ENCODE data around the gene MR1. TPM values are rescaled to one million over a fixed set of nuclear protein-coding genes. Genes with fewer than 3 reads are reported as not detected.

The MR1 gene
- total RNA-seq, 1 donor from 2014 or later, result 19.2 TPM

DNA sequence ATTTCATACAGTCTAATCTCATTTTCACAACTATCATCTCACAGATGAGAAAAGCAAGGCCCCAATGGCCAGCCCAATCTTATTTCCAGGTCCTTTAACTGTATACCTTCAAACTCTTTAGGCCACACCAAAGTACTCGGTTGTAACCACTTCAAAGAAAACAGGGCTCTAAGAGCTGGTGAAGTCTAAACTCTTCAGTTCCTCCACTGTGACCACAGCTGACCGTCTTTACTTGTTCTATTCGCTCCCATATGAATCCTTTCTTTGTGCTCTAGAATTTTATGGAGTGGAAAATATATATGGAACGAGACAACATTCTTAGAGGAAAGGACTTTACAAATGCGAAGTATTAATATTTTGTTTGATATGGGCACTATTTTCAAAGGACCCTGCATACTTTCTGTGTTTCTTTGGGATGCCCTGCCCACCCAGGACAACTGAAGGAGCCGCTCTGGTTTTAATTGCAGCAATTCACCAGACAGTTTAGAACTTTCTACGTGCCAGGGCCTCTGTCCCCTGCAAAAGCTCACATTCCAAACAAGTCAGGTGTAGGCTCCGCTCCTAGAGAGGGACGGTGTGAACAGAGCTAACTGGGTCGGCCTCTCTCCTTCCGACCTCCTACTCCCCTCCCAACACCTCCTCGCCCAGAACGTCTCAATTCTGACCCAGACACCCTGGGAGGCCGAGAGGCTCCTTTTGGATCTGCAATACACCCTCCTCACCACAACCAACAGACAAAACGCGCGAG lies 70.4 kb downstream of the MR1 start:
- intact Hi-C loops (cut with DNase I), result loop anchor here (2.0 kb wide), 1 partner anchor 37 kb away; no protein-coding TSS in a partner anchor
- Histone ChIP-seq H3K4me1 (peaks cover 3 to 21% of the 10 kb centered on the region in 2 donors), H3K27ac (peak overlapping the region; percentile 91 to 92), H3K27me3 (no peaks in the 10 kb centered on the region), H3K36me3 (no peaks in the 10 kb centered on the region), H3K4me3 (peak overlapping the region; percentile 90 to 98), H3K9me3 (no peaks in the 10 kb centered on the region)
- TF ChIP-seq, protein P1, sequence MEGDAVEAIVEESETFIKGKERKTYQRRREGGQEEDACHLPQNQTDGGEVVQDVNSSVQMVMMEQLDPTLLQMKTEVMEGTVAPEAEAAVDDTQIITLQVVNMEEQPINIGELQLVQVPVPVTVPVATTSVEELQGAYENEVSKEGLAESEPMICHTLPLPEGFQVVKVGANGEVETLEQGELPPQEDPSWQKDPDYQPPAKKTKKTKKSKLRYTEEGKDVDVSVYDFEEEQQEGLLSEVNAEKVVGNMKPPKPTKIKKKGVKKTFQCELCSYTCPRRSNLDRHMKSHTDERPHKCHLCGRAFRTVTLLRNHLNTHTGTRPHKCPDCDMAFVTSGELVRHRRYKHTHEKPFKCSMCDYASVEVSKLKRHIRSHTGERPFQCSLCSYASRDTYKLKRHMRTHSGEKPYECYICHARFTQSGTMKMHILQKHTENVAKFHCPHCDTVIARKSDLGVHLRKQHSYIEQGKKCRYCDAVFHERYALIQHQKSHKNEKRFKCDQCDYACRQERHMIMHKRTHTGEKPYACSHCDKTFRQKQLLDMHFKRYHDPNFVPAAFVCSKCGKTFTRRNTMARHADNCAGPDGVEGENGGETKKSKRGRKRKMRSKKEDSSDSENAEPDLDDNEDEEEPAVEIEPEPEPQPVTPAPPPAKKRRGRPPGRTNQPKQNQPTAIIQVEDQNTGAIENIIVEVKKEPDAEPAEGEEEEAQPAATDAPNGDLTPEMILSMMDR (IDR thresholded peaks at IDR 0.05), result peak in 1 of 3 experiments; percentile 25
- DNase-seq (ENCODE audit: low spot score in 2 of 2), result no peak

DNA sequence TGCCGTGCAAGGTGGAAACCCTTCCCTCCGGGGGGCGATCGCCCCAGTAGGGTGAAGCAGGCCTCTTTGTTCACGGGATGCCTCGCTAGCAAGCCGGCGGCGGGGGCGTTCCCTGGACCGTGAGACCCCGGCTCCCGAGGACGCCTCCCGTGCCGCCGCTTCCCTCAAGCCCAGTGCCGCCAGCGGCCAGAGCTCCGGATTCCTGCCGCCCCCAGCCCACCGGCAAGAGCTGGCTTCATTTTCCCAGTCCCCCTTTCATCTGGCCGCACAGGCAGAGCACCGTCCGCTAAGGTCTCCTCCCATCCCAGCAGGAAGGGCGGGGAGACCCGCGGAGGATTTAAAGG lies 71.0 kb downstream of the MR1 start:
- peak overlapping the region; percentile 90 to 98 for H3K4me3 ChIP-seq
- H3K27me3 ChIP-seq, result no peaks in the 10 kb centered on the region
- TF ChIP-seq, protein P1 (IDR thresholded peaks at IDR 0.05), result peak in 1 of 3 experiments; percentile 34
- H3K36me3 ChIP-seq, result no peaks in the 10 kb centered on the region
- H3K27ac ChIP-seq, result peak overlapping the region; percentile 91 to 92
- intact Hi-C loops (cut with DNase I), result loop anchor here (1.0 to 2.0 kb wide), 2 partner anchors 16 to 36 kb away; partner anchors contain the start of gene IER5
- no peak for DNase-seq (ENCODE audit: low spot score in 2 of 2)
- peaks cover 3 to 19% of the 10 kb centered on the region in 2 donors for H3K4me1 ChIP-seq
- no peaks in the 10 kb centered on the region for H3K9me3 ChIP-seq

DNA sequence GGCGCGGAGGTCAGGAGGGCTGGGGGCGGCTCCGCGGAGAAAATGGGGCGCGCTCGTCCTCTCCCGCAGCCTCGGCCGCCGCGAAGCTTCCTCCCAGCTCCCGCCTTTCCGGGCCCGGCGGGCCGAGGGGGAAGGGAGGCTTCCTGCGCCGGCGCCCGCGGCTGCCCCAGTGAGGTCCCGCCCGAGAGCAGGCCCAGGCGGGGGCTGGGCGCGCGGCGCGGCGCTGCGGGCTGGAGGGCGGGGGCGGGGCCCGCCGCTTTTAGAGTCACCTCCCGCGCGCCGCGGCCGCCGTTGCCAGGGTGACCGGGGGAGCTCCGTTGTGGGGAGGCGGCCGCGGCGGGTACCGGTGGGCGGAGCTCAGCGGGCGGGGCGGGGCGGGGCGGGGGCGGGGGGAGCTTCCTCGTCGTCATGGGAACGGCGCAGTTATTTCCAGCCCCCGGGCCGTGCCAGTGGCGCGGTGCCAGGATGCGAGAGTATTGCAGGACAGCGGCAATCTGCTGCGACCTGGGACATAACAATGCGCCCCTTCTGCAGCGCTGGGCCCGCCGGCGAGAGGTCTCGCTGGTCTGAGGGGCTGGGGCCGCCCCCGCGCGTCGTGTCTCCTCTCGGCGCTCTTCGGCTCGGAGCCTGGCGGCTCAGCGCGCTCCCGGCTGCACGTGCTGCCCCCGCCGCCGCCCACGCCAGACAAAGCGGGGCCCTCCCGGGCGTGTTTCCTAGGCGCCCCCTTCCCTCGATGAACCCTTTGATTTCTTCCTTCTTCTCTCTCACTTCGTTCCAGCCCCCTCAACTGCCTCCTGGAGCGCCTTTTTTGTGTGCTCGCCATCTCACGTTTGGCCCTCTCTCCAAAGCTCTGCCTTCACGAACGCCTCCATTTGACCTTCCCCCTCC lies 71.6 kb downstream of the MR1 start:
- TF ChIP-seq, protein P1 (IDR thresholded peaks at IDR 0.05), result no peak
- peaks cover 3 to 19% of the 10 kb centered on the region in 2 donors for H3K4me1 ChIP-seq
- H3K4me3 ChIP-seq, result peak overlapping the region; percentile 90 to 98
- H3K27ac ChIP-seq, result peak overlapping the region; percentile 91 to 92
- H3K27me3 ChIP-seq, result no peaks in the 10 kb centered on the region
- no peaks in the 10 kb centered on the region for H3K36me3 ChIP-seq
- peak; percentile 85 to 98 for DNase-seq (ENCODE audit: low spot score in 2 of 2)
- intact Hi-C loops (cut with DNase I), result loop anchor here (1.0 to 2.0 kb wide), 2 partner anchors 17 to 35 kb away; partner anchors contain the start of gene IER5
- H3K9me3 ChIP-seq, result no peaks in the 10 kb centered on the region

DNA sequence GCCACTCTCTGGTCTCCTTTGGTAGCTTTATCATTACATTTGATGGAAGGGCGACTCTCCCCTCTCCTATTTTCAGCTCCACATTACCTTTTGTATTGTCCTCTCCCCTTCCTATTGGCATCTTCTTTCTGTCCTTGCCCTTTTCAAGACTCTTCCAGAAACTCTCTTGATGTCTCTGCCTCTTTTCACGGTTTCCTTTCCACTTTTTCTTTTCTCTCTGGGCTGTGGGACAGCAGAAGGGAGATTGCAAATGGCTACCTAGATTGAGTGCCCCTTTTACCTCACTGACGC lies 72.2 kb downstream of the MR1 start:
- no peaks in the 10 kb centered on the region for H3K9me3 ChIP-seq
- H3K4me3 ChIP-seq, result peak overlapping the region; percentile 90 to 98
- H3K4me1 ChIP-seq, result peaks cover 3 to 19% of the 10 kb centered on the region in 2 donors
- no peak for DNase-seq (ENCODE audit: low spot score in 2 of 2)
- no peaks in the 10 kb centered on the region for H3K27me3 ChIP-seq
- intact Hi-C loops (cut with DNase I), result no loop called here
- TF ChIP-seq, protein P1 (IDR thresholded peaks at IDR 0.05), result no peak
- no peaks in the 10 kb centered on the region for H3K36me3 ChIP-seq
- peak overlapping the region; percentile 41 to 68 for H3K27ac ChIP-seq

DNA sequence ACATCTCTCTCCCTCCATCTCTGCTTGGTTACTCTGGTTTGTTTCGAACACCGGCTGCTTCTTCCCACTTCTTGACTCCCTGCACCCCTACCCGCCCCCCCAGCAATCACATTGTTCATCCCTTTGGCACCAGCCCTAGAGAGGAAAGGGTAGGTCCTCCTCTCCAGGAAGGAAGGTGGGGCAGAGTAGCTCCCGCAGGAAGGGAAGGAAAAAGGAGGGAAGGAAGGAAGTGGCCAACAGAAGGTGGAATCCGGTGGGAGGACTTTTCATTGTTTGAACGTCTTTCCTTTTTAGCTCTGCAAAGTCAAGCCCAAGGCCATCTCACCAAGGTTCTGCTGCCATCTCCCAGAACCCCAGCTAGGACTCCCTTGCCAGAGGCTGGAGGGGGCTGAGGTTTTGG lies 72.7 kb downstream of the MR1 start:
- H3K4me1 ChIP-seq, result peaks cover 3 to 19% of the 10 kb centered on the region in 2 donors
- peak overlapping the region in 1 of 2 donors; percentile 68 for H3K27ac ChIP-seq
- H3K27me3 ChIP-seq, result no peaks in the 10 kb centered on the region
- TF ChIP-seq, protein P1 (IDR thresholded peaks at IDR 0.05), result no peak
- no peaks in the 10 kb centered on the region for H3K36me3 ChIP-seq
- no peak for DNase-seq (ENCODE audit: low spot score in 2 of 2)
- no peak overlapping the region for H3K4me3 ChIP-seq
- intact Hi-C loops (cut with DNase I), result no loop called here
- no peaks in the 10 kb centered on the region for H3K9me3 ChIP-seq

Data from ascending aorta (tissue), 2 donors.